Stimulated activated CD8-positive, alpha-beta memory T cell treated with anti-CD3 and anti-CD28 coated beads, Interleukin-12 subunit alpha, Interleukin-12 subunit beta, amount 100 ng/mL, for 1 hour (primary cell): Measurements from ENCODE around the gene LRRC55.

Experiments
- DNase-seq: peaks from one replicate; pipeline ENCODE4 v3.0.0-alpha.2; 2020; ENCODE audit warnings: low read depth

The LRRC55 gene

DNA sequence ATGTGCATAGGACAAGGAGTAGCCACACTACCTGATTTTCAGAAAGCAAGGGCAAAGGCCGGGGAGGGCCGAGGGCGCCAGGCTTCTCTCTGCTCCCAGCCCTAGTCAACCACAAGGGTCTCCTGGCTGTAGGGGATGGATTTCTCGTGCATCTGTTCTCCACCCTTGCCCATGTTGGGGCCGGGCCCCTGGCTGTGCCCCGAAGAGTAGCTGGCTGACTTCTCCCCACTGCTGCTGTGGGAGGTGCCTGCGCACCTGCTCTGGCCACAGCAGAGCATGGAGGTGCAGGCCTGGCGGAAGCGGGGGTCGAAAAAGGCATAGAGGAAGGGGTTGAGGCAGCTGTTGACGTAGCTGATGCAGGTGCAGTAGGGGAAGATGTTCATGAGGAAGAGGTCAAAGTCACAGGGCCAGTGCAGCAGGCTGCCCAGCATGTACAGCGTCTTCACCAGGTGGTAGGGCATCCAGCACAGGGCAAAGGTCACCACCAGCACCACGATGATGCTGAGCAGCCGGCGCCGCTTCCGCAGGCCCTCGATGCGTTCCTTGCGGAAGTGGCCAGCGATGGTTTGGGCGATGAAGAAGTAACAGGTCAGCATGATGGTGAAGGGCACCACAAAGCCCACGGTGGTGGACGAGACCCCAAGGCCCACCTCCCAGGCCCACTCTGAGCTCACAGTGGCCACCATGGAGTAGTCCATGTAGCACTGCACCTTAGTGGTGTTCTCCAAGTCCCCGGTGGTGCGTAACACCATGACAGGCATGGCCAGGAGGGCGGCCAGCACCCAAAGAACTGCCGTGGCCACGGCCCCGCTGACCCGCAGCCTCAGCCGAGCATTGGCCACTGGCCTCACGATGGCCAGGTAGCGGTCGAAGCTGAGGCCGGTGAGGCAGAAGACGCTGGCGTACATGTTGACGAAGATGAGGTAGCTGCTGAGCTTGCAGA is 54.3 kb downstream of the LRRC55 start:
- no peak for DNase-seq

DNA sequence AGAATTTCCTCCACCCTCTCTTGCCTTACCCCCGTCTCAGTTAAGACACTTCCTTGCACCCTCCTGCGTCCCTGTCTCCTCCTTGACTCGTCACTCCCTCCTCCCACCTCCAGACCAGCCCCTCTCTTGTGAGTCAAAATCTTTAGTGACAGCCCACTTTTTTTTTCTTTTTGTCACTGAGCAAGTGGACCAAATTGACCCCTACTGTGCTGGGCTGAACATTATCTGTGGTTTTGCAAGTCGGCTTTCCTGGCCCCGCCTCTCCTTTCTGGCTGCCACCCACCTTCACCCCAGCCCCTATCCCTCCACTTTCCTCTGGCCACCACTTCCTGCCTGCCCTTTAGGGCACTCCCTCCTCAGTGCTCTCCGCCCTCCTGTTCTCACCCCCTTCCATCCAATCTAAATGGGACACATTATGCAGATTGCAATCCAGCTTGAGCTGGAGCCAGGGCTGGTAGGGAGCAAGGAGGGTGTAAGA is 55.5 kb downstream of the LRRC55 start, which contains the start of gene APLNR:
Gene APLNR, minus strand, starts transcription at position 47 of the 478 bp plus-strand sequence. CDS start 246 bp downstream, outside the sequence.
- no peak for DNase-seq

DNA sequence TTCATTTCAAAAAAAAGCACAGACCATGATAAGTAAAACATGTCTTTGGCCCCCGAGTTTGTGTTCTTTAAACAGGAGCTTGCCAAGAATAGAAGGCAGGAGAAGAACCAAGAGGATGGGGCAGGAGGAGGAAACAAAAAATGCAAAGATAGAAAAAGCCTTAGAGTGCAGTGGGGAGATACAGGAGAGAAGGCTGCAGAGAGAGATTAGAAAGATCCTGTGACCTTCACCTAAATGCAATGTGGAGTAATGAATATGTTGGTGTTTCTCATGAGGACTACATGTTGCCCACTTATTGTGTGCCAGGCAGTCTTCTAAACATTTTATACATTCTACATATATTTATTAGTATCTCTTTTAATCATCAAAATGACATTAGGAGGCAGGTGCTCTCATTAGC is 57.6 kb downstream of the LRRC55 start:
- DNase-seq = no peak

DNA sequence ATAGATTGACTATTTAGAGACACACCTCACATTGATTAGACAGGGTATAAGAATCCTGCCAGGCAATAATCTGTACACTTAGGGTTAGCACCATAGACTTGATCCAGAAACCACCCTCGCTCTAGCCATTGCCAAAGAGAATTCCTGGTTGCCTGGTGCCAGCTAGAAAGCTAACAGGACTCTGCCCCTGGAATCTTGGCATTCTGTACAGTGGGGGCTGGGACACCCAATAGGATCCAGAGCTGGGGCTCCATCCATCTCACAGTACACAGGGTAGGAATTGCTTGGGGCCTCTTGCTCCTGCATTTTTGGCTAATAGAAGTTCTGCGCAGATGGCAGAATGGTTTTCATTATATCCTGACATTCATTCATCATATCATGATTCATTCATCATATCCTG is 58.3 kb downstream of the LRRC55 start:
- no peak for DNase-seq

DNA sequence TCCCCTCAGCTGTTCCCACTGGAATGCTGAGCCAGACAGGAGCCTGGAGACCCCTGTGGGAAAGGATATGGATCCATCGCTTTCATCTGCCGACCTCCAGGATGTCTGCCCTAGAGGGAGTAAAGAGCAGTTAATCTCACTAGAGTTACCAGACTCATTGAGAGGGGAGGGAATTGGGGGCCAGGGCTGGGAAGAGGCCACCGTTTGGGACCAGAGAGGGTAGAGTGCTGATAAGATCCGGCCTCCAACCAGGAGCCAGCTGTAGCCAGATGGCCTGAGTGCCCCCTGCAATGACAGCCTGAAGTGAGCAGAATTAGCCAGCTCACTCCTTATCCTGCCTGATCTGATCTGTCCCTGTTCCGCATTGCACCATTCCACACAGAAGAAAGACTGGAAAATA is 59.0 kb downstream of the LRRC55 start:
- DNase-seq = no peak
